Neural cell (in vitro differentiated cells): Measurements from ENCODE around the gene ERC2. TPM values are rescaled to one million over a fixed set of nuclear protein-coding genes. Genes with fewer than 3 reads are reported as not detected.

Source experiments
- H2AFZ ChIP-seq: fragments of 200-600, 300-800 bp; sonication (generic), shearing (Covaris generic); 2 replicates; pipeline ENCODE4 v1.6.0; 2014; ENCODE audit warnings: low read depth, mild to moderate bottlenecking, antibody characterized with exemption, low read length, moderate library complexity
- H3F3A ChIP-seq: fragments of 200-600 bp; shearing (Covaris generic); 2 replicates; pipeline ENCODE4 v1.6.1; 2016; ENCODE audit warnings: mild to moderate bottlenecking, moderate library complexity, mixed read lengths, antibody characterized with exemption, low read length; ENCODE audit not compliant: insufficient read depth, poor library complexity, severe bottlenecking
- H3K27ac ChIP-seq: fragments of 200-600, 300-800 bp; sonication (generic), shearing (Covaris generic); 2 replicates; pipeline ENCODE4 v1.5.1; 2014; ENCODE audit warnings: mild to moderate bottlenecking, low read length, moderate library complexity
- H3K27me3 ChIP-seq: fragments of 300-800, 200-600 bp; sonication (generic), shearing (Covaris generic); 2 replicates; pipeline ENCODE4 v1.6.0; 2014; ENCODE audit warnings: mild to moderate bottlenecking, low read depth, low read length, moderate library complexity; ENCODE audit not compliant: insufficient read depth
- H3K36me3 ChIP-seq: fragments of 300-800, 200-600 bp; sonication (generic), shearing (Covaris generic); 2 replicates; pipeline ENCODE4 v1.5.1; 2014; ENCODE audit warnings: mild to moderate bottlenecking, antibody characterized with exemption, low read length, moderate library complexity; ENCODE audit not compliant: insufficient read depth
- H3K4me2 ChIP-seq: fragments of 300-800, 200-600 bp; sonication (generic), shearing (Covaris generic); 2 replicates; pipeline ENCODE4 v1.6.0; 2014; ENCODE audit warnings: mild to moderate bottlenecking, low read length
- H3K4me3 ChIP-seq: fragments of 300-800, 200-600 bp; sonication (generic), shearing (Covaris generic); 2 replicates; pipeline ENCODE4 v1.5.1; 2014; ENCODE audit warnings: mild to moderate bottlenecking, low read length, moderate library complexity
- H3K79me2 ChIP-seq: fragments of 200-600 bp; shearing (Covaris generic); replicated peaks from 2 replicates; pipeline ENCODE4 v1.6.0; 2014; ENCODE audit warnings: mild to moderate bottlenecking, low read length, moderate library complexity; ENCODE audit not compliant: insufficient read depth
- H3K9ac ChIP-seq: fragments of 300-800, 200-600 bp; sonication (generic), shearing (Covaris generic); 2 replicates; pipeline ENCODE4 v1.6.1; 2016; ENCODE audit warnings: mild to moderate bottlenecking, low read length, mixed read lengths
- H3K9me2 ChIP-seq: fragments of 200-600 bp; shearing (Covaris generic); 2 replicates; pipeline ENCODE4 v1.6.1; 2016; ENCODE audit warnings: mild to moderate bottlenecking, low read length, mixed read lengths; ENCODE audit not compliant: insufficient read depth
- H3K9me3 ChIP-seq: fragments of 200-600, 300-800 bp; sonication (generic), shearing (Covaris generic); 2 replicates; pipeline ENCODE4 v1.6.1; 2016; ENCODE audit warnings: mild to moderate bottlenecking, mixed run types, low read length, moderate library complexity, mixed read lengths
- H4K20me1 ChIP-seq: fragments of 200-600 bp; shearing (Covaris generic); 2 replicates; pipeline ENCODE4 v1.6.1; 2016; ENCODE audit warnings: mild to moderate bottlenecking, mixed run types; ENCODE audit not compliant: insufficient read depth
- CTCF ChIP-seq: fragments of 450-650 bp; IDR thresholded peaks from 2 replicates; pipeline ENCODE4 v1.5.1; 2014; ENCODE audit warnings: antibody characterized with exemption, mild to moderate bottlenecking, moderate library complexity; ENCODE audit not compliant: poor library complexity, severe bottlenecking
- EP300 ChIP-seq: fragments of 450-650 bp; conservative IDR thresholded peaks from 2 replicates; pipeline ENCODE4 v1.6.1; 2014; ENCODE audit warnings: antibody characterized with exemption, mild to moderate bottlenecking, moderate library complexity; ENCODE audit not compliant: poor library complexity, severe bottlenecking
- EZH2 ChIP-seq: fragments of 200-600, 300-800 bp; shearing (Covaris generic), sonication (generic); IDR thresholded peaks from 2 replicates; pipeline ENCODE4 v1.6.1; 2014; ENCODE audit warnings: antibody characterized with exemption, low read length, borderline replicate concordance, mild to moderate bottlenecking; ENCODE audit not compliant: insufficient read depth, poor library complexity, severe bottlenecking
- MXI1 ChIP-seq: fragments of 450-650 bp; conservative IDR thresholded peaks from 2 replicates; pipeline ENCODE4 v1.6.1; 2014; ENCODE audit warnings: antibody characterized with exemption, mild to moderate bottlenecking; ENCODE audit not compliant: poor library complexity, severe bottlenecking
- POLR2AphosphoS5 ChIP-seq: IDR thresholded peaks from 2 replicates; pipeline ENCODE4 v1.6.1; 2012
- RAD21 ChIP-seq: fragments of 450-650 bp; conservative IDR thresholded peaks from 2 replicates; pipeline ENCODE4 v1.6.1; 2014; ENCODE audit warnings: antibody characterized with exemption, mild to moderate bottlenecking, moderate library complexity
- SMC3 ChIP-seq: fragments of 450-650 bp; conservative IDR thresholded peaks from 2 replicates; pipeline ENCODE4 v1.6.1; 2014; ENCODE audit warnings: antibody characterized with exemption, mild to moderate bottlenecking, moderate library complexity; ENCODE audit not compliant: poor library complexity
- TAF1 ChIP-seq: IDR thresholded peaks from 2 replicates; pipeline ENCODE4 v1.6.1; 2012; ENCODE audit warnings: low read depth
- polyA plus RNA-seq: library from polyadenylated mRNA; depleted of rRNA; stranded (reverse); fragments of >200 nt; gene quantifications from 2 replicates; pipeline ENCODE4 v1.2.3, GENCODE V29; 2014
- TF ChIP-seq, protein P1 (sequence below): IDR thresholded peaks from 2 replicates; pipeline ENCODE4 v1.6.1; 2012; ENCODE audit warnings: borderline replicate concordance

The ERC2 gene
- polyA plus RNA-seq, 1 donor from 2014 or later: 60.4 TPM

GRCh38 chr3:55569033-55569599, 899.2 kb downstream of the ERC2 start:
- TF ChIP-seq SMC3: no peak
- no peak for TF ChIP-seq TAF1
- TF ChIP-seq EP300: no peak
- TF ChIP-seq RAD21: no peak
- no peak for TF ChIP-seq CTCF
- H3K4me2 ChIP-seq: no peak overlapping the region
- H3K36me3 ChIP-seq: no peaks in the 10 kb centered on the region
- H4K20me1 ChIP-seq: no peaks in the 10 kb centered on the region
- H3K79me2 ChIP-seq: no peaks in the 10 kb centered on the region
- H3K27ac ChIP-seq: no peak overlapping the region
- H3F3A ChIP-seq: no peaks in the 10 kb centered on the region
- no peaks in the 10 kb centered on the region for H3K27me3 ChIP-seq
- no peak overlapping the region for H3K9ac ChIP-seq
- H3K9me3 ChIP-seq: no peaks in the 10 kb centered on the region
- H2AFZ ChIP-seq: no peak overlapping the region
- no peaks in the 10 kb centered on the region for H3K9me2 ChIP-seq
- no peak overlapping the region for H3K4me3 ChIP-seq

- H3K9me3 ChIP-seq: no peaks in the 10 kb centered on the region
- H4K20me1 ChIP-seq: no peaks in the 10 kb centered on the region
- H3K79me2 ChIP-seq: no peaks in the 10 kb centered on the region
- no peaks in the 10 kb centered on the region for H3K36me3 ChIP-seq
- no peak overlapping the region for H3K4me2 ChIP-seq
- H3K9ac ChIP-seq: no peak overlapping the region
- H3K27me3 ChIP-seq: no peaks in the 10 kb centered on the region
- H3F3A ChIP-seq: no peaks in the 10 kb centered on the region
- H3K9me2 ChIP-seq: no peaks in the 10 kb centered on the region
- TF ChIP-seq, protein P1, sequence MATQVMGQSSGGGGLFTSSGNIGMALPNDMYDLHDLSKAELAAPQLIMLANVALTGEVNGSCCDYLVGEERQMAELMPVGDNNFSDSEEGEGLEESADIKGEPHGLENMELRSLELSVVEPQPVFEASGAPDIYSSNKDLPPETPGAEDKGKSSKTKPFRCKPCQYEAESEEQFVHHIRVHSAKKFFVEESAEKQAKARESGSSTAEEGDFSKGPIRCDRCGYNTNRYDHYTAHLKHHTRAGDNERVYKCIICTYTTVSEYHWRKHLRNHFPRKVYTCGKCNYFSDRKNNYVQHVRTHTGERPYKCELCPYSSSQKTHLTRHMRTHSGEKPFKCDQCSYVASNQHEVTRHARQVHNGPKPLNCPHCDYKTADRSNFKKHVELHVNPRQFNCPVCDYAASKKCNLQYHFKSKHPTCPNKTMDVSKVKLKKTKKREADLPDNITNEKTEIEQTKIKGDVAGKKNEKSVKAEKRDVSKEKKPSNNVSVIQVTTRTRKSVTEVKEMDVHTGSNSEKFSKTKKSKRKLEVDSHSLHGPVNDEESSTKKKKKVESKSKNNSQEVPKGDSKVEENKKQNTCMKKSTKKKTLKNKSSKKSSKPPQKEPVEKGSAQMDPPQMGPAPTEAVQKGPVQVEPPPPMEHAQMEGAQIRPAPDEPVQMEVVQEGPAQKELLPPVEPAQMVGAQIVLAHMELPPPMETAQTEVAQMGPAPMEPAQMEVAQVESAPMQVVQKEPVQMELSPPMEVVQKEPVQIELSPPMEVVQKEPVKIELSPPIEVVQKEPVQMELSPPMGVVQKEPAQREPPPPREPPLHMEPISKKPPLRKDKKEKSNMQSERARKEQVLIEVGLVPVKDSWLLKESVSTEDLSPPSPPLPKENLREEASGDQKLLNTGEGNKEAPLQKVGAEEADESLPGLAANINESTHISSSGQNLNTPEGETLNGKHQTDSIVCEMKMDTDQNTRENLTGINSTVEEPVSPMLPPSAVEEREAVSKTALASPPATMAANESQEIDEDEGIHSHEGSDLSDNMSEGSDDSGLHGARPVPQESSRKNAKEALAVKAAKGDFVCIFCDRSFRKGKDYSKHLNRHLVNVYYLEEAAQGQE: no peak
- no peak for TF ChIP-seq POLR2AphosphoS5
- no peak for TF ChIP-seq EP300
- TF ChIP-seq RAD21: no peak
- no peak for TF ChIP-seq CTCF
- TF ChIP-seq TAF1: no peak
- no peak for TF ChIP-seq MXI1
- TF ChIP-seq SMC3: no peak
- no peak for TF ChIP-seq EZH2
- no peak overlapping the region for H2AFZ ChIP-seq
- no peak overlapping the region for H3K4me3 ChIP-seq
- H3K27ac ChIP-seq: no peak overlapping the region
Measured at GRCh38 chr3:55567615-55568014, 900.7 kb downstream of the ERC2 start.
